Measurements from ENCODE around the gene CACNA1I.

The CACNA1I gene

GRCh38 chr22:39536711-39537110 lies 33.8 kb upstream of the CACNA1I start:
- H3K4me3 ChIP-seq (ENCODE audit: low read depth, low read length), result no peak overlapping the region
- TF ChIP-seq CTCF (IDR thresholded peaks at IDR 0.05; ENCODE audit: low read depth, low read length, missing control alignments), result no peak
- no peak for DNase-seq (ENCODE audit: low read depth)

GRCh38 chr22:39537975-39538374 lies 32.6 kb upstream of the CACNA1I start:
- H3K4me3 ChIP-seq (ENCODE audit: low read depth, low read length), result no peak overlapping the region
- TF ChIP-seq CTCF (IDR thresholded peaks at IDR 0.05; ENCODE audit: low read depth, low read length, missing control alignments), result no peak
- DNase-seq (ENCODE audit: low read depth), result no peak

GRCh38 chr22:39543095-39543494 lies 27.5 kb upstream of the CACNA1I start:
- peak; percentile 65 for TF ChIP-seq CTCF (IDR thresholded peaks at IDR 0.05; ENCODE audit: low read depth, low read length, missing control alignments)
- H3K4me3 ChIP-seq (ENCODE audit: low read depth, low read length), result no peak overlapping the region
- no peak for DNase-seq (ENCODE audit: low read depth)

GRCh38 chr22:39545386-39546365 lies 24.9 kb upstream of the CACNA1I start:
- DNase-seq (ENCODE audit: low read depth), result no peak
- no peak overlapping the region for H3K4me3 ChIP-seq (ENCODE audit: low read depth, low read length)

GRCh38 chr22:39546889-39547586 lies 23.5 kb upstream of the CACNA1I start:
- no peak for DNase-seq (ENCODE audit: low read depth)
- TF ChIP-seq CTCF (IDR thresholded peaks at IDR 0.05; ENCODE audit: low read depth, low read length, missing control alignments), result no peak
- no peak overlapping the region for H3K4me3 ChIP-seq (ENCODE audit: low read depth, low read length)

More at GRCh38 chr22:39545386-39546365, 24.9 kb upstream of the CACNA1I start:
- TF ChIP-seq CTCF (IDR thresholded peaks at IDR 0.05; ENCODE audit: low read depth, low read length, missing control alignments), result no peak

GRCh38 chr22:39547587-39547947 lies 23.0 kb upstream of the CACNA1I start:
- TF ChIP-seq CTCF (IDR thresholded peaks at IDR 0.05; ENCODE audit: low read depth, low read length, missing control alignments), result no peak
- H3K4me3 ChIP-seq (ENCODE audit: low read depth, low read length), result no peak overlapping the region
- DNase-seq (ENCODE audit: low read depth), result no peak

Measured in GM12864 (cell line).